Stimulated activated CD8-positive, alpha-beta memory T cell treated with anti-CD3 and anti-CD28 coated beads, Interleukin-15, amount 100 ng/mL, for 1 hour (primary cell): ENCODE measurements around the gene CCR8.
"Not testable (repeated sequence)": the region's sequence is repeated elsewhere in the genome, so short reads cannot be mapped to it uniquely, and the experiment has no call there.

ENCODE experiments used
- DNase-seq: peaks from one replicate; pipeline ENCODE4 v3.0.0-alpha.2; 2020; ENCODE audit warnings: low read depth

CCR8 gene

DNA sequence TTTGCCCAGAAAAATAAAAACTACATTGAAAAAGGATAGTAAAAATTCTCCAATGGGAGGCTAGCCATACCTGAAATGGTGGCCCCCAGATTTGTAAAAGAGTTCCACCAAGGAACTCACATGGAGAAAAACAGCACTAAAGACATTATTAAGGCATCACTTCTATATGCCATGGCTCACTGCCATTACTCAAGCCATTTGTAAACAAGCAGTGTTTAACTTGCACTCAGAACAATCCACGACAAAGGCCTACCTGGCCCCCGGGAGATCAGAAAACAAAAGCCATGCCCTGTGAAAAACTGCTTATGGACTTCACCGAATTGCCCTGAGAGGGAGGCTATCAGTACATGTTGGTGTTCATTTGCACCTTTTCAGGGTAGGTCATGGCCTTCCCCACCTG is 19.6 kb downstream of the CCR8 start:
- DNase-seq, result no peak

DNA sequence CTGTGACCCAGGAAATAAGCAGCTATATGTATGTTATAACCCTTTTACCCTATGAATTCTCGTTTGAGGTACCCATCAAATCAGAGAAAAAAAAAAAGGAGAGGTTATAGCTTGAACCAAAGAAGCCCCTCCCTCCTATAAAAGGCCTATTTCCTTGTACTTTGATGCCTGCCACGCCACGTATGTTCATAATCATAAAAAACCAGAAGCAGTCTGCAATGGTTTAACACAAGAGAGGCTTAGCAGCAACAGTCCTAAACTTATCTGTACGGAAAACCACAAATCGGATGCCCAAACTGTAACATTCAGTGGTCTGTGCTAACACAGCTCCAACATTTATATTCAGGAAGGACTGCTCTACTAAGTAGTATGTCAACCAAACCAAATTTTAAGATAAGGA is 21.2 kb downstream of the CCR8 start:
- no peak for DNase-seq

DNA sequence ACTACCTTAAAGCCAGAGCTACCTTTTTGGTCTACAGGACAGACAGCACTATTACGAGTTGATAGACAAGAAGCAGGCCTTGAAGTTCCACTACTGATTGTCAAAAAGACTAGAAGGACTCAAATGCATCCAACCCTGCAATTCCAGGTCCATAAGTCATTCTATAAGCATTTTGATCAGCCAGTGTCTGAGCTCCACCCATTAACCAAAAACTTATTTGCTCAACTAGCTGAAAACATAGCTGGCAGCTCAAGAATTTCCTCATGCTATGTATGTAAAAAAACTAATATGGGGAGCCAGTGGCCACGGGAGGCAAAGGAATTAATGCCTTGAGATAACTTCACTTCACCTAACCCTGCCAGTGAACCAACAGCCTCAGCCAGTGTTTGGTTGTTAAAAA is 21.6 kb downstream of the CCR8 start:
- not testable (repeated sequence) for DNase-seq

DNA sequence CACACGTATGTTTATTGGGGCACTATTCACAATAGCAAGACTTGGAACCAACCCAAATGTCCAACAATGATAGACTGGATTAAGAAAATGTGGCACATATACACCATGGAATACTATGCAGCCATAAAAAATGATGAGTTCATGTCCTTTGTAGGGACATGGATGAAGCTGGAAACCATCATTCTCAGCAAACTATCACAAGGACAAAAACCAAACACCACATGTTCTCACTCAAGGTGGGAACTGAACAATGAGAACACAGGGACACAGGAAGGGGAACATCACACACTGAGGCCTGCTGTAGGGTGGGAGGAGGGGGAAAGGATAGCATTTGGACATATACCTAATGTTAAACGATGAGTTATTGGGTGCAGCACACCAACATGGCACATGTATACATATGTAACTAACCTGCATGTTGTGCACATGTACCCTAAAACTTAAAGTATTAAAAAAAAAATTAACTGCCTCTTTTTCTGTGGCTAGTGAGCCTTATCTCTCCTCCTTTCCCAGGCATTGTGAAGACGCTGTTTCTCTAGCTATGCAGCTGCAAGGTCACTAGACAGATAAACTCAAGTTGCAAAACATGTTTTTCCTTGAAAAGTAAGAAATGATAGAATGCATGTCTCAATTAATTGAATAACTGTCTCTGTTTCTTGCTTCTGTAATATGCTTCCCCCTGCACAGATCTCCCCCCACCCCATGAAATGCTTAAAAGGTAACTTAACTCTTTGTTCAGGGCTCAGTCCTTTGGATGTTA is 23.8 kb downstream of the CCR8 start:
- DNase-seq, result not testable (repeated sequence)

DNA sequence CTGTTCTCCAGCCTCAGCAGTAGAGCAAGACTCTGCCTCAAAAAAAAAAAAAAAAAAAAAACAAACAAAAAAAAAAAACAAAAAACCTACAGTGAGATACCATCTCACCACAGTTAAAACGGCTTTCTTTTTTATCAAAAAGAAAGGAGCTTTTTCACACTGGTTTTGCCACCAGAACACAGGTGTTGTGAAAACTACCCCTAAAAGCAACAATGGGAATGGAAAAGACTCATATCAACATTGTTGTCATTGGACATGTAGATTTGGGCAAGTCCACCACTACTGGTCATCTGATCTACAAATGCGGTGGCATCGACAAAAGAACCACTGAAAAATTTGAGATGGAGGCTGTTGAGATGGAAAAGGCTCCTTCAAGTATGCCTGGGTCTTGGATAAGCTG is 28.8 kb downstream of the CCR8 start:
- no peak for DNase-seq

DNA sequence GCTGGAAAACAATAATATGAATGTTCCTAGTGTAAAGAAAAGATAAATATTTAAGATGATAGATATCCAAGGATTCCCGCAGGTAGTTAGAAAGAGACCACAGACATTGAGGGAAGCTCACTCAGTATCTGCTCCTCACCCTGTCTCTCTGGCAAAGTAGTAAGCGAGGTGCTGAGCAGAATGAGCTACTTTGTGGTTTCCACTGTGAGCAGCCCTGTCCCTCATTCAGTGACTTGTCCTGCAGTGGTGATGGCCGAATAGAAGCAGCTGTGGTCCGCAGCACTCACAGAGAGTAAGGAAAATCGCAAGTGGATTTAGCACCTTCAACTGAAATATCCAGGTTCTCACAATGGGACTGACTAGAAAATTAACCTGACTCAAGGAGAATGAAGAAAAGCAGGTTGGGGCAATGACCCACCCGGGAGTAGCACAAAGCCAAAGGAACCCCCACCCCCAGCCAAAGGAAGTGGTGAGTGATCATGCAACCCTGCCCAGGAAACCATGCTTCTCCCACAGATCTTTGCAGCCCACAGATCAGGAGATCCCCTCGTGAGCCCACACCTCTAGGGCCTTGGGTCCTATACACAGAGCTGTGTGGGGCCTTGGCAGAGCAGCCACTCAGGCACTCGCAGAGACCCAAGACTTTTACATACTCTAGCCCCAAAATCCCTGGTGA is 31.9 kb downstream of the CCR8 start:
- no peak for DNase-seq

DNA sequence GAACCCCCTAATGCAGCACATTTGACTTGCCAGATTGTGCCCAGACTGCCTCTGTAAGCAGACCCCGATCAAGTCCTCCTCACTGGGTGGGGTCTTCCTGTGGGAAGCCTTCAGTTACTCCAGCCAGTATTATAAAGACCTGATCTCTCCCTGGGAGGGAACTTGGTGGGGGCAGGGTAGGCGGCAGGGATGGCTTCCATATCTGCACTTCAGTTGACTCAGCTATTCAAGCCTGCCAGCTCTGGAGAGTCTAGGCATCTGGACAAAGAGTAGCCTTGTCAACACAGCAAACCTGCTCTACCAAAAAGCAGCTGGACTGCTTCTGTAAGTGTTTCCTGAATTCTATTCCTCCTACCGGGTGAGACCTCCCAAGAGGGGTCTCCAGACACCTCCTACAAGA is 32.7 kb downstream of the CCR8 start:
- DNase-seq, result no peak

DNA sequence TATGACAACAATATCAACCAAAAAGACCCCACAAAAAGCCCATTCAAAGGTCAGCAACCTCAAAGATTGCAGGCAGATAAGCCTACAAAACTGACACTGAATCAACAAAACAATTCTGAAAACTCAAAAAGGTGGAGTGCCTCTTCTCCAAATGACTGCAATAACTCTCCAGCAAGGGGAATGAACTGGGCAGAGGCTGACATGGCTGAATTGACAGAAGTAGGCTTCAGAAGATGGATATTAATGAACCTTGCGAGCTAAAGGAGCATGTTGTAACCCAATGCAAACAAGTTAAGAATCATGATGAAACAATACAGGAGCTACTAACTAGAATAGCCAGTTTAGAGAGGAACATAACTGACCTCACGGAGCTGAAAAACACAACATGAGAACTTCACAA is 33.3 kb downstream of the CCR8 start:
- DNase-seq, result no peak

DNA sequence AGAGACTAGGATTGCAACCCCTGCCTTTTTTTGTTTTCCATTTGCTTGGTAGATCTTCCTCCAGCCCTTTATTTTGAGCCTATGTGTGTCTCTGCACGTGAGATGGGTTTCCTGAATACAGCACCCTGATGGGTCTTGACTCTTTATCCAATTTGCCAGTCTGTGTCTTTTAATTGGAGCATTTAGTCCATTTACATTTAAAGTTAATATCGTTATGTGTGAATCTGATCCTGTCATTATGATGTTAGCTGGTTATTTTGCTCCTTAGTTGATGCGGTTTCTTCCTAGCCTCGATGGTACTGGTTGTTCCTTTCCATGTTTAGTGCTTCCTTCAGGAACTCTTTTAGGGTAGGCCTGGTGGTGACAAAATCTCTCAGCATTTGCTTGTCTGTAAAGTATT is 40.9 kb downstream of the CCR8 start:
- DNase-seq, result not testable (repeated sequence)

DNA sequence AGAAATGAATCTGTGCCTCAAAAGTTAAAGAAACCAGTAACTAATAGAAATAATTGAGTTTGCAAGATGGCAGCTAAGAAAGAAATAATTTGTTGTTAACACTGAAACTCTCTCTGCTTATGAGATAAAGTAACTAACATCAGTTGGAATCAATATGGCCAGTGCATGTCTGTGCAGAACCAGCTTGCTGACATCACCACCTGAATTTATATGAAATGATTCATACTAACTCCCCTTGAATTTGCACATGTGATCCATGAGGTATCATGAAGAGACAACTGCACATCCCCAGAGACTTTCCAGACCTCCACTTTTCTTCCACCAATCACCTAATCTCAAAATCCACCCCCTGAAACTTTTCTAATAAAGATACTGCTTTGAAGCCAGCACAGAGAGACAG is 43.3 kb downstream of the CCR8 start:
- DNase-seq, result no peak

DNA sequence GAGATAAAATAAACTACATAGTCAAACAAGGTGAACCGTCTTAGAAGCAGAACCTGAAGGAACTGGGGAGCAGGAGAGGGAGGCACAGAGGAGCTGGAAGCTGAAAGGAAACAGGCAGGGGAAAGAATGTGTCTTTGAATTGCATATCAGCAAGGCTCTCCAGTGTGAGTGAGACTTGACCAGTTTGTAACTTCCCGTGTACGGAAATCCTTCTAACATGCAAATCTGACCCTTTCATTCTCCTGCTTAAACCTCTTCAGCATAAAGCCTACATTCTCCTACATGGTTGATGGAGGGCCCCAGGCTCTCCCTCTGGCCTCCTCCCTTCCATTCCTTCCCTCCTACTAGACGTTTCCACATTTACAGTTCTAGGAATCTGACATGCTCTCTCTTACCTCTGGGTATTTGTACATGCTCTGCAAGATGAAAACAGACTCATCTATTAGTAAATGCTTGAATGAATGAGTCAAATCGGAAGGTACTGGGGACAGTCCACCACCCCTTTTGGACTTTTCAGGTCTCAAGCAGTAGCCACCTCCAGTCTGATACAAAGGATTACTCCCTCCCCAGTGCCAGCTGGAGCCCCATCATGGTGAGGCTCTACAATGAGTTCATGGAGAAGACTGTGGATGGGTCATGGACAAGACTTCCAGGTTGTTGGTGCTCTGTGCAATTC is 47.6 kb downstream of the CCR8 start:
- no peak for DNase-seq

DNA sequence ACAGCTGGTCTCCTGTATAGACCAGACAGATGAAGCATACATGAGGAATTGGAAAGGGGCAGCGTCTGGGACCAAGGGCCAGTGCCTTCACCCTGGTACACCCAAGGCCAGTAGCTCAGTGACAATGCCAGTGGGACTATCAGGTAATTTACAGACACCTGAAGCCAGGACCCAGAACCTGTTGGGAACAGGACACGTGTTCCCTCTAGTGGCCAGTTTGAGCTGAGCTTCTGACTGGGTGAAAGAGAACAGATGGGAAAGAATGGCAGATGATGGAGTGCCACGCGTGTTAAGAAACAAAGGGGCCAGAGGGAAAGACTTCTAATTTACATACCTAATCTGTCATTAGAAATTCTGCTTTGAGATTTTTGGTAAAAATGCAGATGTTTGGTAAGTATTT is 48.6 kb downstream of the CCR8 start:
- DNase-seq, result peak; percentile 34

DNA sequence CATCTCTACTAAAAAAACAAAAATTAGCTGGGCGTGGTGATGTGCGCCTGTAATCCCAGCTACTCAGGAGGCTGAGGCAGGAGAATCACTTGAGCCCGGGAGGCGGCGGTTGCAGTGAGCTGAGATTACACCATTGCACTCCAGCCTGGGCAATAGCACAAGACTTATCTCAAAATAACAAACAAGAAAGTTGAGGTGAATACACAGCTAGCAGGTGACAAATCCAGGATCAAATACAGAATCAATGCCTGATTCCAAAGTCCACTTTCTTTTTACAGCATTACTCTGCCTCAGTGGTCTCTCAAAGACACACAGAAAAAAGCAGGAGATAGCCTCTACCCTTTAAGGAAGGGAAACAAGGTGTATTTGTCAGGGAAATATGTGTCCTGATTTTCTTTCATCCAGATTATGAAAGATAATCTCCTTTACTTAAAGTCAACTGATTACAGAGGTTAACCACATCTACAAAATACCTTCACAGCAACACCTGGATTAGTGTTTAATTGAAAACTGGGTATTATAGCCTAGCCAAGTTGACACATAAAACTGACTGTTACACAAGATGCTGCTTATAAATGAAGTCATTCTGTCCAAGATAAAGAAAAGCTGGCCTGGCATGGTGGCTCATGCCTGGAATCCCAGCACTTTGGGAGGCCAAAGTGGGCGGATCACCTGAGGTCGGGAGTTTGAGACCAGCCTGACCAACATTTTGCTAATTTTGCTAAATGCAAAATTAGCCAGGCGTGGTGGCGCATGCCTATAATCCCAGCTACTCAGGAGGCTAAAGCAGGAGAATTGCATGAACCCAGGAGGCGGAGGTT is 49.7 kb downstream of the CCR8 start:
- DNase-seq, result no peak

DNA sequence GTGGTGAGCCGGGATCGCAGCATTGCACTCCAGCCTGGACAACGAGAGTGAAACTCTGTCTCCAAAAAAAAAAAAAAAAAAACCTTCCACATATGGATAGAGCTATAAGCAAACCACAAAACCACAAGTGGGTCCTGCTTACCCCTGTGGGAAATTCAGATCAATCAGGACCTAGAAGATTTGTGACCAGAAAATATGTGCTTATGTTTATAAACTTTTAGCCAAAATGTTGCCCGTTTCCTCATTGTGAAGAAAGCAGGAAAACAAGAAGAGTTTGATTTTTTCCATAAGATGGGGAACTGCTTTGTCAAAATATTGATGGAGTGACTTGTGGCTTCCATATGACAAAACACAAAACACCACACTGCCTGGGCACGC is 50.3 kb downstream of the CCR8 start:
- no peak for DNase-seq

DNA sequence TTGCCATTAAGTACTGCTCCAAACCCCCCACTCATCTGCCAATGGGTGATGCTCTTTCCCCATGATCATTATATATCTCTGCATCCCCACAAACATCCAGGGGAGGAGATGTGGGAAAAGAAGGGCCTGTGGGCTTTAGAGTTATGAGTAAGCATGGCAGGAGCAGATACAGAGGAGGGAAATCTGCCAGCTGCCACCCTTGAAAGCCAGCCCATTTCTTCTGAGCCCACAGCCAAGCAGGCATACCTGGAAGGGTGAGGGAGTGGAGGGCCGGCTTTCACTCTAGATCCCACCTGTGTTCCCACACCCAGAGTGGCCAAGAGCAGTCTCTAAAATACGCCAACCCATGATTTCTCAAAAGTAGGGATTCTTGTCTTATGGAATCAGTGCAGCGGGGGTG is 51.9 kb downstream of the CCR8 start:
- DNase-seq, result no peak
